Vagina (tissue), 2 donors: ENCODE results near the gene ITGB4.

Experiments used
- POLR2A ChIP-seq, 2 donors: fragments of 450-650 bp; IDR thresholded peaks; one replicate each; pipeline ENCODE4 v1.6.1; 2017; ENCODE audit warnings: antibody characterized with exemption in 2 of 2, mild to moderate bottlenecking in 2 of 2, moderate library complexity in 2 of 2
- POLR2AphosphoS5 ChIP-seq, 2 donors: sonication (generic); formaldehyde crosslinking; IDR thresholded peaks; one replicate each; pipeline ENCODE4 v1.9.0; 2017; ENCODE audit warnings: antibody characterized with exemption in 2 of 2, mild to moderate bottlenecking in 2 of 2, low read depth in 1 of 2; ENCODE audit not compliant: insufficient read depth in 1 of 2
- TF ChIP-seq, protein P1 (sequence below), 3 experiments: fragments of 450-650 bp in 2 of 3; fragments of 200-600 bp in 1 of 3; sonication (generic) in 1 of 3; IDR thresholded peaks; one replicate each; pipeline ENCODE4 v1.5.1; 2017 to 2019; ENCODE audit warnings: antibody characterized with exemption in 3 of 3, mild to moderate bottlenecking in 2 of 3, moderate library complexity in 2 of 3

DNA sequence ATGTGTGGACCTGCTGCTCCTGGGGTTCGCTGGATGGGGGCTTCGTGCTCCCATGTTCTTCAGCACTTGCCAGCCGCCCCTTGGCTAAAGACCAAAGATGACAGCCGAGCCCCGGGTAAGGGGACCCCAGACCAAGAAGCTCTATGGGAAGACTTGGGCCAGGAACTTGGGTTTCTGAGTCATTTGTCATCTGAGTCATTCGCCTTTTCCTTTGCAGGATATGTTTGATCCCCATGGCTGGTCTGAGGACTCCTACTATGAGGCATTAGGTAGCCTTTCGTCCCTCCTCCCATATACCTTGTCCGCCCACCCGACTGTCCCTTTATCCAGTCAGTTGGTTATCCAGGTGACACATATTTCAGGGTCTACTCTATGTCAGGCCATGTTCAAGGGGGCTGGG is 17.7 kb upstream of the ITGB4 start:
- TF ChIP-seq POLR2A (IDR thresholded peaks at IDR 0.05), result no peak
- TF ChIP-seq, protein P1, sequence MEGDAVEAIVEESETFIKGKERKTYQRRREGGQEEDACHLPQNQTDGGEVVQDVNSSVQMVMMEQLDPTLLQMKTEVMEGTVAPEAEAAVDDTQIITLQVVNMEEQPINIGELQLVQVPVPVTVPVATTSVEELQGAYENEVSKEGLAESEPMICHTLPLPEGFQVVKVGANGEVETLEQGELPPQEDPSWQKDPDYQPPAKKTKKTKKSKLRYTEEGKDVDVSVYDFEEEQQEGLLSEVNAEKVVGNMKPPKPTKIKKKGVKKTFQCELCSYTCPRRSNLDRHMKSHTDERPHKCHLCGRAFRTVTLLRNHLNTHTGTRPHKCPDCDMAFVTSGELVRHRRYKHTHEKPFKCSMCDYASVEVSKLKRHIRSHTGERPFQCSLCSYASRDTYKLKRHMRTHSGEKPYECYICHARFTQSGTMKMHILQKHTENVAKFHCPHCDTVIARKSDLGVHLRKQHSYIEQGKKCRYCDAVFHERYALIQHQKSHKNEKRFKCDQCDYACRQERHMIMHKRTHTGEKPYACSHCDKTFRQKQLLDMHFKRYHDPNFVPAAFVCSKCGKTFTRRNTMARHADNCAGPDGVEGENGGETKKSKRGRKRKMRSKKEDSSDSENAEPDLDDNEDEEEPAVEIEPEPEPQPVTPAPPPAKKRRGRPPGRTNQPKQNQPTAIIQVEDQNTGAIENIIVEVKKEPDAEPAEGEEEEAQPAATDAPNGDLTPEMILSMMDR (IDR thresholded peaks at IDR 0.05), result no peak
- no peak for TF ChIP-seq POLR2AphosphoS5 (IDR thresholded peaks at IDR 0.05; ENCODE audit: insufficient read depth in 1 of 2, low read depth in 1 of 2)
